ENCODE data around the gene WDR74.

DNA sequence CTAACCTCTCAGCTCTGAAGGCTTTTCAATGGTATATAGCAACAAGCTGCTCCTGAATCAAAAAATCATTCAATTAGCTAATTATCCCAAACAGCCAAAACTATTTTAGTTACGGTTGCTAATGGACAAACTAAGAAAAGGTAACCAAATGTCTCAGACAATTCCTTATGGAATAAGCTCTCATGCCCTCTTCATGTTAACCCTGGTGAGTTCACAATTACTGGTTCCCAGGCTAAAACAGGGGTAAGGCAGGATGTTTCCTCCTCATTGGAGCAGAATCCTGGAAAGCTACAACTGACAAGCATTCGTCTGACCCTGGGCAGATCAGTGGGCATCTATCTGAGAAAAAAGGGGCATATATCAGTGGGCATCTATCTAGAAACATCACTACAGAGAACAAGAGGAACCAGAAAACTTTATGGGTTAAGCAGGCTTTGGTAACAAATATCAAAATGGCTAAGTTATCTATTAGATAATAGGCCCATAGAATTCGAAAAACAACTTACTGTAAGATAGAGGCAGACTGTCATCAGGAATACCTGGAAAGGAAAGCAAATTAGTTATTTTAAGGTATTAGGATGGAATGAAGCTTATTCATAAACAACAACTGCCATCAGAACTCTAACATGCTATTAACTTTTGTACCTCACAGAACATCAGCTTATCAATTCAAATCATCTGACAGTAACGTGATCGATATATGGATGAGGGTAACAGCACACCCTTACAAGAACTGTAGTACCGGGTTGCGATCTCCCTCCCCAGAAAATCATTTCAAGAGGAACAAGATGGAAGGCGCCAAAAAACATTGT is 14.8 kb upstream of the WDR74 start:
- no peak for TF ChIP-seq CTCF (IDR thresholded peaks at IDR 0.05)
- TF ChIP-seq POLR2A (IDR thresholded peaks at IDR 0.05) = no peak
- no peak for TF ChIP-seq POLR2AphosphoS5 (IDR thresholded peaks at IDR 0.05)

Measured in stomach (tissue), 4 donors.